HEK293 (cell line): Measurements from ENCODE around the gene ARPC3.

ENCODE experiments used
- BCL11A ChIP-seq: fragments of 450-650 bp; formaldehyde crosslinking; IDR thresholded peaks from 2 replicates; pipeline ENCODE4 v1.5.1; 2016; ENCODE audit warnings: low read depth, missing biosample characterization, missing genetic modification characterization
- ZNF501 ChIP-seq: fragments of 450-650 bp; formaldehyde crosslinking; IDR thresholded peaks from 2 replicates; pipeline ENCODE4 v1.5.1; 2016; ENCODE audit warnings: missing biosample characterization, missing genetic modification characterization
- TF ChIP-seq, protein P1 (sequence below): fragments of 450-650 bp; formaldehyde crosslinking; IDR thresholded peaks from 2 replicates; pipeline ENCODE4 v1.5.1; 2016; ENCODE audit warnings: missing biosample characterization, missing genetic modification characterization
- TF ChIP-seq, protein P2 (sequence below): sonication (generic); formaldehyde crosslinking; IDR thresholded peaks from 2 replicates; pipeline ENCODE4 v1.8.1; 2022; ENCODE audit warnings: mild to moderate bottlenecking, moderate library complexity, missing genetic modification reagents
- TF ChIP-seq, protein P3 (sequence below): fragments of 450-650 bp; IDR thresholded peaks from 2 replicates; pipeline ENCODE4 v1.5.1; 2018; ENCODE audit warnings: missing biosample characterization, missing genetic modification characterization

DNA sequence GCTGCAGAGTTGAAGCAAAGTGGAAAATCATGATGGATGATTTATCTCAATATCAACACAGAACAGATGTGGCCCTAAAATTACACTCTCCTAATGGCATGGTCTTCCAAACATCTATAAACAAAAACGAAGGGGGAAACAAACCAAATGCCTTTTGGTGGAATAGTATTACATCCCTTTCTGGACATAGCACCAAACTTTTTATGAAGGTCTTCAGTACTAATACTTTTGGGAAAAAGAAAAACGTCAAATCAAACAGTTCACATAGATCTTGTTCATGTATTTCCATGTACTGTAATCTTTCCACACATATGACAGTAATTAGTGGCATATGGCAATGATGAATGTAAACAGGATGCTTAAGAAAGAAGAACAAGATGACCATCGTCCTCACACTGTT lies 23.7 kb downstream of the ARPC3 start:
- TF ChIP-seq, protein P1, sequence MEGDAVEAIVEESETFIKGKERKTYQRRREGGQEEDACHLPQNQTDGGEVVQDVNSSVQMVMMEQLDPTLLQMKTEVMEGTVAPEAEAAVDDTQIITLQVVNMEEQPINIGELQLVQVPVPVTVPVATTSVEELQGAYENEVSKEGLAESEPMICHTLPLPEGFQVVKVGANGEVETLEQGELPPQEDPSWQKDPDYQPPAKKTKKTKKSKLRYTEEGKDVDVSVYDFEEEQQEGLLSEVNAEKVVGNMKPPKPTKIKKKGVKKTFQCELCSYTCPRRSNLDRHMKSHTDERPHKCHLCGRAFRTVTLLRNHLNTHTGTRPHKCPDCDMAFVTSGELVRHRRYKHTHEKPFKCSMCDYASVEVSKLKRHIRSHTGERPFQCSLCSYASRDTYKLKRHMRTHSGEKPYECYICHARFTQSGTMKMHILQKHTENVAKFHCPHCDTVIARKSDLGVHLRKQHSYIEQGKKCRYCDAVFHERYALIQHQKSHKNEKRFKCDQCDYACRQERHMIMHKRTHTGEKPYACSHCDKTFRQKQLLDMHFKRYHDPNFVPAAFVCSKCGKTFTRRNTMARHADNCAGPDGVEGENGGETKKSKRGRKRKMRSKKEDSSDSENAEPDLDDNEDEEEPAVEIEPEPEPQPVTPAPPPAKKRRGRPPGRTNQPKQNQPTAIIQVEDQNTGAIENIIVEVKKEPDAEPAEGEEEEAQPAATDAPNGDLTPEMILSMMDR = no peak
- TF ChIP-seq BCL11A (tag by site-specific recombination) (no peak), ZNF501 (tag by site-specific recombination) (no peak)
- TF ChIP-seq, protein P2, sequence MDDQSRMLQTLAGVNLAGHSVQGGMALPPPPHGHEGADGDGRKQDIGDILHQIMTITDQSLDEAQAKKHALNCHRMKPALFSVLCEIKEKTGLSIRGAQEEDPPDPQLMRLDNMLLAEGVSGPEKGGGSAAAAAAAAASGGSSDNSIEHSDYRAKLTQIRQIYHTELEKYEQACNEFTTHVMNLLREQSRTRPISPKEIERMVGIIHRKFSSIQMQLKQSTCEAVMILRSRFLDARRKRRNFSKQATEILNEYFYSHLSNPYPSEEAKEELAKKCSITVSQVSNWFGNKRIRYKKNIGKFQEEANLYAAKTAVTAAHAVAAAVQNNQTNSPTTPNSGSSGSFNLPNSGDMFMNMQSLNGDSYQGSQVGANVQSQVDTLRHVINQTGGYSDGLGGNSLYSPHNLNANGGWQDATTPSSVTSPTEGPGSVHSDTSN = no peak
- TF ChIP-seq, protein P3, sequence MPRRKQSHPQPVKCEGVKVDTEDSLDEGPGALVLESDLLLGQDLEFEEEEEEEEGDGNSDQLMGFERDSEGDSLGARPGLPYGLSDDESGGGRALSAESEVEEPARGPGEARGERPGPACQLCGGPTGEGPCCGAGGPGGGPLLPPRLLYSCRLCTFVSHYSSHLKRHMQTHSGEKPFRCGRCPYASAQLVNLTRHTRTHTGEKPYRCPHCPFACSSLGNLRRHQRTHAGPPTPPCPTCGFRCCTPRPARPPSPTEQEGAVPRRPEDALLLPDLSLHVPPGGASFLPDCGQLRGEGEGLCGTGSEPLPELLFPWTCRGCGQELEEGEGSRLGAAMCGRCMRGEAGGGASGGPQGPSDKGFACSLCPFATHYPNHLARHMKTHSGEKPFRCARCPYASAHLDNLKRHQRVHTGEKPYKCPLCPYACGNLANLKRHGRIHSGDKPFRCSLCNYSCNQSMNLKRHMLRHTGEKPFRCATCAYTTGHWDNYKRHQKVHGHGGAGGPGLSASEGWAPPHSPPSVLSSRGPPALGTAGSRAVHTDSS (tag by site-specific recombination) = no peak
